ENCODE measurements around the gene LRRC27. TPM values are rescaled to one million over a fixed set of nuclear protein-coding genes. Genes with fewer than 3 reads are reported as not detected.

Gene LRRC27
- total RNA-seq, 2 experiments from 2014 or later, result 5.4 to 5.8 TPM

DNA sequence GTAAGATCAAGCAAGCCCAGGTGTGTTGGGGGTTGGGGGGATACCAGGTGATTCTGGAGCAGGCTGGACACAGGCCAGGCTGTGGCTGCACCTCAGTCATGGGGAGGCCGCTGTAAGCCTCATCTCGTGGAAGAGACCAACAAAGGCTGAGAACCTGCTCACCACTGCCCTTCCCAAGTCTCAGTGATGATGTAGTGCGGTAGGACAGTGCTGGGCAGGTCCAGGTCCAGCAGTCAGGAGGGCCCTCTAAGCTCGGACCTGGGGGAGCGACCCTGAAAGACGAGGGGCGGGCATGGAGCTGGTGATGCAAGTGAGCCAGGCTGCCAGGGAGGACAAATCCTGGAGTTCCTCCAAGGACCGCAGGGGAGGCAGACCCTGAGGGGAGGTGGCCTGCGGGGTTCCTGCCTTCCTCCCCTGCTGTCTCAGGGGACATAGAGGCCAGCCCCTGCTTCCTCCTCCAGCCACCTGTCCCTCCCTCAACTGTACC is 61.7 kb downstream of the LRRC27 start:
- CTCF ChIA-PET, result interaction anchor here (0.8 to 2.1 kb wide), 2 partner anchors 53 to 65 kb away, joined by 3 to 7 read pairs; no protein-coding TSS in a partner anchor
- Mint-ChIP-seq H3K36me3 (peaks cover 1% of the 10 kb centered on the region), H3K4me3 (no peak overlapping the region), H3K9me3 (ENCODE audit: low read depth) (peaks cover 7% of the 10 kb centered on the region), H3K4me1 (peaks cover 4% of the 10 kb centered on the region), H3K27me3 (no peaks in the 10 kb centered on the region), H3K27ac (no peak overlapping the region)
- DNase-seq, result no peak
- ATAC-seq, result no peak

DNA sequence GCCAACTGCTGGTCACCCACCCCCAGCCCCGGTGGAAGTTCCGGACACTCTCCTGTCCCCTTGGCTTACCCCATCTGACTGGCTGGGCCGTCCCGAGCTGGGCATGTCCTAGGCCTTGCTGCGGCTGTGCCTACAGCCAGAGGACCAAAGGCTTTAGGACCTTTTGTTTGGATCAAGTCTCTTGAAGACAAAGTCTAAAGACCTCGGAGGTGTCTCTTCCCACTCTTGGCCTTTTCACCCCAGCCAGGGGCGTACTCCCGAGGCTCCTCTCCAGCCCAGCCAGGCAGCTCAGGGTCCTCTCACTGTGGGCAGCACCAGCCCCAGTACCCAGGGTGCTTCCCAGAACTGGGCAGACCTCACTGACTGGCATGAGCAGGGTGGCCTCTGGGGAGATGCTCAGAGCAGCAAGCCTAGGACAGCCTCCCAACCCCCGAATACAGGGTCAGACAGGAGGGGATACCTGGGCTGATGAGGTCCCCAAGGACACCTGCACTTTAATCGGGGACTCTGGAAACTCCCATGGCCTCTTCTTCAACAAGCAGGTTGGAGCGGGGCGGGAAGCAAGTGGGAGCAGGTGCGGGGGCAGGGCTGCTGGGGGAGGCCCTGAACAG is 62.3 kb downstream of the LRRC27 start:
- ATAC-seq, result no peak
- H3K9me3 Mint-ChIP-seq (ENCODE audit: low read depth), result peaks cover 7% of the 10 kb centered on the region
- CTCF ChIA-PET, result interaction anchor here (2.1 kb wide), 1 partner anchor 52 kb away, joined by 7 read pairs; no protein-coding TSS in a partner anchor

DNA sequence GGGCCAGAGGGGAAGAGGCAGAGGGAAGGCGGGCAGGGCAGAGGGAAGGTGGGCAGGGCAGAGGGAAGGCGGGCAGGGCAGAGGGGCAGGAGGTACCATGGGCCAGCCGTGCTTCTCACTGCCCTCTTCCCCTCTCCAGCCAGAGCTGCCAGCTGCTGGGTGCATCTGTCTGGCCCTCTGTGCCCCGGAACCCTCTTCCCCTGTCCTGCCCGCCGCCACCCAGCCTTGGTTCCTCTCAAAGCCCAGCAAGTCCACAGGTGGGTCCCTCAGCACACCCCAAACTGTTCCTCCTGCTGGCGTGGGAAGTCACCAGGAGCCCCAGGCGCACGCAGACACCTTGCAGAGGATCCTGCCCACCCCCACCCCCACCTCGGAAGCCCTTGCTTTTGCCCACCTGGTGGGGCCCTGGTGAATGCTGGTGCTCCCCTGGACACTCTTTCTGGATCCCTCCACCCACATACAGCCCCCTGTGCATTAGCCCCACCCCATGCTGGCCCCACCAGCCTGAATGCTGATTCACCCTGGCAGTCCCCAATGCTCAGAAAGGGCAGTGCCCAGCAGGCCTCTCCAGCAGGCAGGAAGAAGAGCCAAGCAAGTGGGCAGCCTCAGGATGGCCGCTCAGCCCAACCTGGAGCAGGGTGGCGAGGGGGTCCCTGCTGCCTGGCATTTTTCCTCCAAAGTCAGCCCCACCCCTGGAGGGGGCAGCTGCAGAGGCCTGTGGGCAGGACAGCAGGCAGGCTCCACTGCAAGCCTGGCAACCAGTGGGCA is 63.1 kb downstream of the LRRC27 start:
- CTCF ChIA-PET, result interaction anchor here (2.1 kb wide), 1 partner anchor 52 kb away, joined by 7 read pairs; no protein-coding TSS in a partner anchor
- H3K4me1 Mint-ChIP-seq, result peaks cover 11% of the 10 kb centered on the region
- no peak for ATAC-seq
- H3K27me3 Mint-ChIP-seq, result no peaks in the 10 kb centered on the region
- peaks cover 7% of the 10 kb centered on the region for H3K9me3 Mint-ChIP-seq (ENCODE audit: low read depth)
- peaks cover 1% of the 10 kb centered on the region for H3K36me3 Mint-ChIP-seq
- peak overlapping the region; percentile 18 for H3K4me3 Mint-ChIP-seq
- H3K27ac Mint-ChIP-seq, result no peak overlapping the region
- no peak for DNase-seq

More for the DNA sequence above, 62.3 kb downstream of the LRRC27 start:
- peaks cover 6% of the 10 kb centered on the region for H3K4me1 Mint-ChIP-seq
- peaks cover 1% of the 10 kb centered on the region for H3K36me3 Mint-ChIP-seq
- H3K27me3 Mint-ChIP-seq, result no peaks in the 10 kb centered on the region
- no peak overlapping the region for H3K27ac Mint-ChIP-seq
- DNase-seq, result no peak
- H3K4me3 Mint-ChIP-seq, result no peak overlapping the region

DNA sequence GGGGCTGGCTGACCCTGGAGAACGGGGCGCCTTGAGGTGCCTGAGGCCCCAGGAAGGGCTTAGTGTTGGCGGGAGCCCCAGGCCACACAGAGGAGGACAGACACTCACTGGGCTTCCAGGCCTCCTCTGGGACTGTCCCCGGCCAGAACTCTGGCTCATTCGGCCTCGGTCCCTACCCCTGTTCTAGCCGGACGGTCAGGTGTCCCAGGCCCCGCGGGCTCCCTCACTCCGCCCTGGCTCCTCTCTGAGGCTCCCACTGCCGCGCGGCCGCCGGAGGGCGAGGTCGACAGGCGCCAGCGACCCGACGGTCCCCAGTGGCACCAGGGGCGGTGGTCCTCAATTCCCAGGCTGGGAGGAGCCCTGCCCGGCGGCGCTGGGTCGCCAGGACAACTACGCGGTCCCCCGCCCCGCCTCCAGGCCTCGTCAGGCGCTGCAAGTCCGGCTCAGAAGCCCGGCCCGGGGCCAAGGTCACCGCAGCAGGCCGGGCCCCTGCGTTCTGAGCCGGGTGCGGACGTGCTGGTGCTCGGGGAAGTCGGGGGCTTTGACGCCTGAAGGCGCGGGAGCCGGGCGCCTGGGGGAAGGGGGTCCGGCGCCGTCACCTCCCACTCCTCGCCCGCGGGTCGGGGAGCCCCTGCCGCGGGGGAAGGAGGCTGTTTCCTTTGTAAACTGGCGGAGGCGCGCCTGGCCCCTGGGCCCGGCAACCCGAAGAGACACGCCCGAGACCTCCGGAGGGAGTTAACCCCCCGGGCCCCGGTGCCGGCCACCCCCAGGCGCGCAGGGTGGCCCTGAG is 63.9 kb downstream of the LRRC27 start:
- no peak overlapping the region for H3K4me3 Mint-ChIP-seq
- ATAC-seq (peak; percentile 5), DNase-seq (no peak)

DNA sequence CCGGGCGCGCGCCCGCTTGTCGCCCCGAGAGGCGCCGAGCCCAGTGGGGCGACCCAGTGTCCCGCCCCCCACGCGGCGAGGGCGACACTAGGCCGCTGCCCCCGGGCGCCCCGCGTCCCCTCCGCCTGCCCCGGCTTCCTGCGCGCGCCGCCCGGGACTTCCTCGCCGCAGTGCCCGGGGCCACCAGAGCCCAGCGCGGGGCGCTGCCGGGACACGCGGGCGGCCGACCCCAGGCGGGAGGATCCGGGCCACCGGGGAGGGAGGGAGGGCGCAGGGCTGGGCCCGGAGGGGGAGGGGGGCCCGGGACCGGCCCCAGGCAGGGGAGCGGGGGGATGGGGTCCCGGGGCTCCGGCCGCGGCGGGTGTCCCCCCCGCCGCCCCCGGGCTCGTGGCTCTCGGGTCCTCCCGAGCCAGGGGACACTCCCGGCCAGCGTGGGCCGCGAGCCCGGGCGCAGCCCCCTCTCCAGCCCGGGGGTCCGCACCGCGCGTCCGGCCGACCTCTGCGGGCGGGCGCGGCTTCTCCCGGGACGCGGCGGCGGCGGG is 64.6 kb downstream of the LRRC27 start:
- Mint-ChIP-seq H3K9me3 (ENCODE audit: low read depth) (peaks cover 7% of the 10 kb centered on the region), H3K27ac (no peak overlapping the region), H3K4me3 (no peak overlapping the region), H3K36me3 (peaks cover 1% of the 10 kb centered on the region), H3K27me3 (no peaks in the 10 kb centered on the region), H3K4me1 (peaks cover 11% of the 10 kb centered on the region)
- ATAC-seq (peak; percentile 74), DNase-seq (peak; percentile 75)
- CTCF ChIA-PET, result no interaction called here

More for the DNA sequence above, 63.9 kb downstream of the LRRC27 start:
- H3K9me3 Mint-ChIP-seq (ENCODE audit: low read depth), result peaks cover 7% of the 10 kb centered on the region
- CTCF ChIA-PET, result no interaction called here
- H3K36me3 Mint-ChIP-seq, result peaks cover 1% of the 10 kb centered on the region
- peaks cover 11% of the 10 kb centered on the region for H3K4me1 Mint-ChIP-seq
- no peak overlapping the region for H3K27ac Mint-ChIP-seq
- H3K27me3 Mint-ChIP-seq, result no peaks in the 10 kb centered on the region

DNA sequence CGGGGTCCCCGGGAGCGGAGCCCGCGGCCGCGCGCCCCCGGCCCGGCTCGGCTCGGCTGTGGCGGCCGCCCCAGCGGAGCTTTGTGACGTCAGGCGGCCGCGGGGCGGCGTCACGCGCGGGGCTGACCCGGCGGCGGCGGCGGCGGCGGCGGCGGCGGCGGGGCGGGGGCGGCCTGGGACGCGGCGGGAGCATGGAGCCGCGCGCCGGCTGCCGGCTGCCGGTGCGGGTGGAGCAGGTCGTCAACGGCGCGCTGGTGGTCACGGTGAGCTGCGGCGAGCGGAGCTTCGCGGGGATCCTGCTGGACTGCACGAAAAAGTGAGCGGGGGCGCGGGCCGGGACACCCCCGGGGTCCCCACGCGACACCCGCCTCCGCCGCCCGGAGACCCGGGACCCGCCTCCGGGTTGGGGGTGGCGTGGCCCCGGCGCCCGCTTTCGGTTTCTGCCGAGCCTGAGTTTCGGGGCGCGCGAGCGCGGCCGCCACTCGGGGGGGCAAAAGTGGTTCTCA is 65.1 kb downstream of the LRRC27 start, which contains the start of gene PWWP2B:
Gene PWWP2B (plus strand): TSS at position 165 of the 506 bp plus-strand sequence. CDS start 27 bp downstream, at position 192.
- CTCF ChIA-PET, result interaction anchor here (1.1 to 1.8 kb wide), 4 partner anchors 25 to 57 kb away, joined by 3 to 8 read pairs (median 5); no protein-coding TSS in a partner anchor
- peaks cover 11% of the 10 kb centered on the region for H3K4me1 Mint-ChIP-seq
- peak within 1 kb of the TSS; percentile 73 for H3K27ac Mint-ChIP-seq
- DNase-seq (peak; percentile 70), ATAC-seq (peak; percentile 57)
- no peaks in the 10 kb centered on the region for H3K36me3 Mint-ChIP-seq
- no peaks in the 10 kb centered on the region for H3K27me3 Mint-ChIP-seq
- H3K9me3 Mint-ChIP-seq (ENCODE audit: low read depth), result peaks cover 5% of the 10 kb centered on the region
- peak within 1 kb of the TSS; percentile 81 for H3K4me3 Mint-ChIP-seq

DNA sequence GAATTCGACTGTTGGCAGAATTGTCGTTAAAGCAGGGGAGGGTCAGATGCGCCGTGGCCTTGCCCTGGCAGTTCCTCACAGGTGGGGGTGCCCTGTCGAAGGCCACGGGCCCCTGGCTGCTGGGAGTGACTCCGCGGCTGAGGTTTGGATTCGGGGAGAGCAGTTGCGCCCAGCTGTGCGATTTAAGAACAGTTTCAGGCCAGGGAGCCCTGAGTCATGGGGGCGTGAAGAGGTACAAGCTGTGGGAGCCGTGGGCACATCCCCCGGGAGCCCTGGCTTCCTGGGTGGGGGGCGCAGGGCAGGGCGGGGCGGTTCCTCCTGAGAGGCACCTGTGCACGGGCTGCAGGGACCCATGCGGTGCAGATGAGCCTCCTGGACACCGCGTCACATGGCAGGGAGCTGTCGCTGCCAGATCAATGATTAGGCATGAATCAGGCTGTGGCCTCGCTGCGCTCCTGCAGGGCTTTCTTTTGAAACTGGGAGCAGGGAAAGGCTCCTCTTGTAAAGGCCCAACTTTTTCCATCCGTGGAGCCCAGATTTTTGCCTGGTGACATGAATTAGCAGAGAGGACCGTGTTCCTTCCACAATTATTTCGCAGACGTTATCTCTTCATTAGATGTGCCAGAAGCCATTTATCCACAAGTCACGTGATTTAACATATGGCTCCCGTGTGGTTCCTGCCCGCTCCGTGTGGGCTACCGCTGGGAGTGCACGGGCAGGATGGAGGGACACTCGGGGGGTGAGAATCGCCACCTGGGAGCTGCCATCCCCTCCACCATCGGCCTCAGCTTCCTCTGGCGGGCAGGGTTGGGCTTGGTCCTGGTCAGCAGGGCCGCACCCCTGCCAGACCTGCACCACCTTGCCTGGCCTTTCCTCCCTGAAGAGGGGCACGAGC is 65.9 kb downstream of the LRRC27 start:
- DNase-seq (peak; percentile 62), ATAC-seq (peak; percentile 25)
- Mint-ChIP-seq H3K36me3 (no peaks in the 10 kb centered on the region), H3K27me3 (no peaks in the 10 kb centered on the region), H3K27ac (peak overlapping the region; percentile 73), H3K9me3 (ENCODE audit: low read depth) (no peaks in the 10 kb centered on the region), H3K4me1 (peaks cover 11% of the 10 kb centered on the region), H3K4me3 (peak overlapping the region; percentile 81)
- CTCF ChIA-PET, result interaction anchor here (1.1 to 1.8 kb wide), 4 partner anchors 24 to 56 kb away, joined by 3 to 8 read pairs (median 5); no protein-coding TSS in a partner anchor

DNA sequence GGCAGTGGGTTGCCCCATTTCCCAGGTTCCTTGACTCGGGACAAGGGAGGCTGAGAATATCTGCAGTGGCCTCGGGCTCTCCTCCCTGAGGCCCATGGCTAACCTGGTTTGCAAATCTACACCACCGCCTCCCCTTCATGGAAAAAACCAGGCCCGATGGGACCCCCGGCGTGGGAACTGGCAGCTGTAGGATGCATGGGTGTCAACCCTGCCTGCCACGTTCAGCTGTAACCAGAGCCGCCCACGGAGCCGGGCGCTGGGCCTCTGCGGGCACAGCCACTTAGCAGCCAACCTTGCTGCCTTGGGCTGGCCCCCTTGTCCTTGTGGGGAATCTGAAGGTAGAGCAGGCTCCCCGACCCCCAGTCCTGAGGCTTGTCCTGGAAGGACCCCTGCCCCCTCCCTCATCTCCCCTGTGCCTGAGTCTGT is 66.6 kb downstream of the LRRC27 start:
- Mint-ChIP-seq H3K4me3 (no peak overlapping the region), H3K27me3 (no peaks in the 10 kb centered on the region), H3K4me1 (peaks cover 11% of the 10 kb centered on the region), H3K36me3 (no peaks in the 10 kb centered on the region), H3K9me3 (ENCODE audit: low read depth) (no peaks in the 10 kb centered on the region), H3K27ac (no peak overlapping the region)
- ATAC-seq, result no peak
- DNase-seq, result no peak
- CTCF ChIA-PET, result interaction anchor here (1.5 to 1.8 kb wide), 2 partner anchors 48 to 53 kb away, joined by 6 to 8 read pairs; no protein-coding TSS in a partner anchor

DNA sequence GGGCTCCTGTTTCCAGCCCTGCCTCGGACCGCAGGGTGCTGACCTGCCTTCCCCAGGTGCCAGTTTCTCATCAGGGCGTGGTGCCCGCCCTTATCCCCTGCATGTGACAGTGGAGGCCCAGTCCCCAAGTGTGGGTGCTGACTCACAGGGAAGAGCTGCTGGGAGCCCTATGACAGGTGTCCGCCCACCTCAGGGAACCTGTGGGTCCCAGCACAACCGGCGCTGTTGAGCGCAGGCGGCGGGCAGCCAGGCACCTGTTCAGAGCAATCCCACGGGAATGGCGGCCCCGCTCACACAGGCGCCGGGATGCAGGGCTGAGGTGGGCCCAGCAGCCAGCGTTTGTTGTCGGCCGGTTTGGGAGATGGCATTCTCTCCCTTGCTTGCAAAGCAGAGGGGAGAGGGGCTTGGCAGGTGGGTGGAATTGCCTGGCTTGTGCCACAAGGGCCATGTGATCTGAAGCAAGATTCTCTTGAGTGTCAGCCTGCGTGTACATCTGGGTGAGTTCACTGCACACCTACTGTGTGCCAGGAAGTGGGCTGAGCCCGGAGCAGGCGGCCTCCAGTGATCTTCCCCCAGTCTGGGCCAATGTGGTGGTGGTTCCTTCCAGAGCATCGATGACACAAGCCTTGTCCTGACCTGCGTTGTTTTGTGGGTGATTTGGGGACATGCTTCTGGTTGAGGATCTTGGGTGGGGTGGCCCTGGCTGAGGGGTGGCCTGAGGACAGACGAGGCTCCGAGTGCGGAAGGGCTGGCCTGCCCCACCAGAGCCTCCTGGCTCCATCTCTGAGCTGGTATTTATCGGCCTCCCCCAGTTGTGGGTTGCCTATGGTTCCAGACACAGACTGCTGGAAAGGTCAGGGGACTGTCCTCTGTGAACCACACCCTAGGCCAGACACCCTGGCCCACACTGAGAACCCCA is 67.4 kb downstream of the LRRC27 start:
- ATAC-seq (no peak), DNase-seq (no peak)
- H3K27me3 Mint-ChIP-seq, result no peaks in the 10 kb centered on the region
- no peaks in the 10 kb centered on the region for H3K36me3 Mint-ChIP-seq
- peaks cover 11% of the 10 kb centered on the region for H3K4me1 Mint-ChIP-seq
- CTCF ChIA-PET, result no interaction called here
- H3K9me3 Mint-ChIP-seq (ENCODE audit: low read depth), result no peaks in the 10 kb centered on the region
- no peak overlapping the region for H3K4me3 Mint-ChIP-seq
- H3K27ac Mint-ChIP-seq, result no peak overlapping the region

DNA sequence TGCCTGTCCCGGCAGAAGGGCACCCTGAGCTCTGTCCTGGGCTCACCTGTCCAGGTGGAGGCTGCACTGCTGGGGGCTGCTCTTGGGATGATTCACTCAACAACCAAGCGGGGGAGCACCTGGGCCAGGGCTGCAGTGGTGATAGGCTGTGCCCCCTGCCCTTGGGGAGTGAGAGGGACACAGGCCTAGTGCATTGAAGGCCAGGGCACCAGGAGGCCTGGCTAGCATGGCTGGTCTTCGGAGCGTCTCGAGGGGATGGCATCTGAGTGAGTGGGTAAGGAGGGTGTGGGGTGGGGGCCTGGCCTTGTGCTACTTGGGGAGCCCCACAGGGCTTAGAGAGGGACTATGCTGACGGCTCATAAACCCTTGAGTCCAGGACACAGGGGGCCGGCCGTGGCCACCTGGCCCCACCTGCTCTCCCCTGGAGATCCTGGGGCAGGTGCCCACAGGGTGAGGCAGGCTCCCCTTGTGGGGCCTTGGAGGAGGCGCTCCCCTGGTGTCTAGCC is 68.1 kb downstream of the LRRC27 start:
- Mint-ChIP-seq H3K27me3 (no peaks in the 10 kb centered on the region), H3K4me1 (peaks cover 11% of the 10 kb centered on the region), H3K4me3 (no peak overlapping the region), H3K36me3 (no peaks in the 10 kb centered on the region), H3K27ac (no peak overlapping the region), H3K9me3 (ENCODE audit: low read depth) (no peaks in the 10 kb centered on the region)
- CTCF ChIA-PET, result no interaction called here
- no peak for ATAC-seq
- DNase-seq, result no peak

DNA sequence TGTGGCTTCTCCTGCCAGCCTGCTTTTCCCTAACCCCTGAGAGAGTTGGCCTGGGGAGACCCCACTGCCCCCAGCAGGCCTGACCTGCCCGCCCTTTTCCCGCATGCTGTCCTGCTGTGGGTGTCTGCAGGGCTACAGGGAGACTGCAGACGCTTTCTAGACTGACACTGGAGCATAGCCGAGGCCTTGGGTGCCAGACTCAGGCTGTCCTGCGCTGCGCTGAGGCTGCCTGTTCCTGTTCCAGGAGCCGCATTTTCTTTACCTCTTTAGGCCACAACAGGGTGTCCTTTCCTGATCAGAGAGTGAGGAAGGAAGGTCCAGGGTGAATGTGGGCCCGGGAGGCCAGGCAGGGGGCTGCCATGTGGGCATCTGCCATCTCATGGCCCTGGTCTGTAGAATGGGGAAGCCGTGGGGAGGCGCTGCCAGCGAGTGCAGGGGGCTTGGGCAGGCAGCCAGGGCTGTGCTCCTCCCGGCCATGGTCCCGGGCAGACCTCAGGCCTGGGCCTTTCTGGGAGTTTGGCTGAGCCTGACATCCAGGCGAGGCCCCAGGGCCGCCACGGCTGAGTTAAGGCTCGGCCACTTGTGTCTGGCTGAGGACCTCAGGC is 68.7 kb downstream of the LRRC27 start:
- H3K27me3 Mint-ChIP-seq, result no peaks in the 10 kb centered on the region
- peaks cover 11% of the 10 kb centered on the region for H3K4me1 Mint-ChIP-seq
- H3K9me3 Mint-ChIP-seq (ENCODE audit: low read depth), result no peaks in the 10 kb centered on the region
- H3K27ac Mint-ChIP-seq, result no peak overlapping the region
- ATAC-seq (no peak), DNase-seq (no peak)
- H3K36me3 Mint-ChIP-seq, result peaks cover under 1% of the 10 kb centered on the region
- CTCF ChIA-PET, result no interaction called here
- no peak overlapping the region for H3K4me3 Mint-ChIP-seq
